HEK293 (cell line): ENCODE data around the gene ATG10.

Experiments used
- CTCF ChIA-PET: fragments of 350-600 bp; formaldehyde crosslinking; extraction: SDS; loops from one replicate; lab custom pipeline; 2021; ENCODE audit warnings: antibody characterized with exemption; lab: Yijun Ruan, JAX
- POLR2A ChIA-PET: fragments of 300-600 bp; formaldehyde crosslinking; extraction: SDS; loops from one replicate; lab custom pipeline; 2020; ENCODE audit warnings: antibody characterized with exemption, inconsistent platforms; lab: Yijun Ruan, JAX
- H3K27ac ChIP-seq: fragments of 200-500 bp; sonication (Bioruptor generic); 2 replicates; pipeline ENCODE4 v1.5.1; 2014; ENCODE audit warnings: low read depth, low read length, control low read depth, inconsistent platforms; ENCODE audit errors: extremely low read depth
- H3K36me3 ChIP-seq, 2 experiments: fragments of 200-500 bp in 1 of 2; sonication (Bioruptor generic) in 1 of 2; 1 replicate in 1 of 2; 2 replicates in 1 of 2; pipeline ENCODE4 v1.5.1; 2014 to 2017; ENCODE audit warnings: inconsistent platforms in 2 of 2, low read length in 2 of 2; ENCODE audit not compliant: control insufficient read depth in 2 of 2, insufficient read depth in 1 of 2
- H3K4me1 ChIP-seq: fragments of 200-500 bp; sonication (Bioruptor generic); 2 replicates; pipeline ENCODE4 v1.5.1; 2014; ENCODE audit warnings: mild to moderate bottlenecking, low read length, inconsistent platforms; ENCODE audit not compliant: control insufficient read depth, insufficient read depth
- H3K4me3 ChIP-seq: 2 replicates; pipeline ENCODE4 v1.5.1; 2011; ENCODE audit warnings: low read depth, mild to moderate bottlenecking, control low read depth, low read length, moderate library complexity
- H3K9me3 ChIP-seq: fragments of 200-500 bp; sonication (Bioruptor generic); 2 replicates; pipeline ENCODE4 v1.5.1; 2014; ENCODE audit warnings: low read depth, low read length, inconsistent platforms; ENCODE audit not compliant: control insufficient read depth, insufficient read depth
- EGR2 ChIP-seq: fragments of 450-650 bp; formaldehyde crosslinking; IDR thresholded peaks from 2 replicates; pipeline ENCODE4 v1.5.1; 2016; ENCODE audit warnings: low read depth, missing biosample characterization, missing genetic modification characterization
- KLF8 ChIP-seq: fragments of 450-650 bp; formaldehyde crosslinking; IDR thresholded peaks from 2 replicates; pipeline ENCODE4 v1.5.1; 2016; ENCODE audit warnings: missing biosample characterization, missing genetic modification characterization
- SP3 ChIP-seq: fragments of 450-650 bp; formaldehyde crosslinking; IDR thresholded peaks from 2 replicates; pipeline ENCODE4 v1.5.1; 2016; ENCODE audit warnings: missing biosample characterization, missing genetic modification characterization
- ZEB2 ChIP-seq: fragments of 450-650 bp; formaldehyde crosslinking; IDR thresholded peaks from 2 replicates; pipeline ENCODE4 v1.5.1; 2016; ENCODE audit warnings: missing biosample characterization, missing genetic modification characterization
- ZFP41 ChIP-seq: fragments of 450-650 bp; formaldehyde crosslinking; IDR thresholded peaks from 2 replicates; pipeline ENCODE4 v1.5.1; 2016; ENCODE audit warnings: missing biosample characterization, missing genetic modification characterization, borderline replicate concordance
- ZNF132 ChIP-seq: fragments of 450-650 bp; formaldehyde crosslinking; IDR thresholded peaks from 2 replicates; pipeline ENCODE4 v1.5.1; 2017; ENCODE audit warnings: missing biosample characterization, missing genetic modification characterization, borderline replicate concordance
- ZNF157 ChIP-seq: fragments of 450-650 bp; formaldehyde crosslinking; IDR thresholded peaks from 2 replicates; pipeline ENCODE4 v1.5.1; 2016; ENCODE audit warnings: missing biosample characterization, missing genetic modification characterization
- ZNF221 ChIP-seq: fragments of 450-650 bp; formaldehyde crosslinking; IDR thresholded peaks from 2 replicates; pipeline ENCODE4 v1.5.1; 2017; ENCODE audit warnings: missing biosample characterization, missing genetic modification characterization, borderline replicate concordance
- ZNF239 ChIP-seq: fragments of 450-650 bp; formaldehyde crosslinking; IDR thresholded peaks from 2 replicates; pipeline ENCODE4 v1.5.1; 2016; ENCODE audit warnings: missing biosample characterization, missing genetic modification characterization
- ZNF266 ChIP-seq: fragments of 450-650 bp; formaldehyde crosslinking; IDR thresholded peaks from 2 replicates; pipeline ENCODE4 v1.5.1; 2016; ENCODE audit warnings: missing biosample characterization, missing genetic modification characterization, low read depth
- ZNF350 ChIP-seq: fragments of 450-650 bp; formaldehyde crosslinking; IDR thresholded peaks from 2 replicates; pipeline ENCODE4 v1.5.0; 2017; ENCODE audit warnings: missing biosample characterization, mild to moderate bottlenecking, missing genetic modification characterization
- ZNF423 ChIP-seq: fragments of 450-650 bp; formaldehyde crosslinking; IDR thresholded peaks from 2 replicates; pipeline ENCODE4 v1.5.1; 2016; ENCODE audit warnings: missing biosample characterization, missing genetic modification characterization
- ZNF513 ChIP-seq: fragments of 450-650 bp; IDR thresholded peaks from 2 replicates; pipeline ENCODE4 v1.5.1; 2018; ENCODE audit warnings: missing biosample characterization, missing genetic modification characterization
- ZNF555 ChIP-seq: fragments of 450-650 bp; formaldehyde crosslinking; conservative IDR thresholded peaks from 2 replicates; pipeline ENCODE4 v1.5.1; 2017; ENCODE audit warnings: missing biosample characterization, mild to moderate bottlenecking, missing genetic modification characterization, inconsistent platforms
- ZNF624 ChIP-seq: fragments of 450-650 bp; formaldehyde crosslinking; IDR thresholded peaks from 2 replicates; pipeline ENCODE4 v1.5.1; 2017; ENCODE audit warnings: missing biosample characterization, missing genetic modification characterization
- ZNF629 ChIP-seq: fragments of 450-650 bp; formaldehyde crosslinking; IDR thresholded peaks from 2 replicates; pipeline ENCODE4 v1.5.1; 2017; ENCODE audit warnings: missing biosample characterization, missing genetic modification characterization
- ZNF639 ChIP-seq: fragments of 450-650 bp; formaldehyde crosslinking; IDR thresholded peaks from 2 replicates; pipeline ENCODE4 v1.5.1; 2016; ENCODE audit warnings: missing biosample characterization, missing genetic modification characterization
- ZNF664 ChIP-seq: fragments of 450-650 bp; formaldehyde crosslinking; IDR thresholded peaks from 2 replicates; pipeline ENCODE4 v1.5.1; 2016; ENCODE audit warnings: missing biosample characterization, missing genetic modification characterization
- ZNF768 ChIP-seq: fragments of 450-650 bp; formaldehyde crosslinking; IDR thresholded peaks from 2 replicates; pipeline ENCODE4 v1.5.1; 2018; ENCODE audit warnings: missing biosample characterization, mild to moderate bottlenecking, missing genetic modification characterization
- ZSCAN5A ChIP-seq: fragments of 450-650 bp; formaldehyde crosslinking; IDR thresholded peaks from 2 replicates; pipeline ENCODE4 v1.5.1; 2016; ENCODE audit warnings: missing biosample characterization, missing genetic modification characterization
- TF ChIP-seq, protein P1 (sequence below): fragments of 450-650 bp; IDR thresholded peaks from 2 replicates; pipeline ENCODE4 v1.5.1; 2018; ENCODE audit warnings: missing biosample characterization, mild to moderate bottlenecking, missing genetic modification characterization
- TF ChIP-seq, protein P2 (sequence below): fragments of 450-650 bp; formaldehyde crosslinking; IDR thresholded peaks from 2 replicates; pipeline ENCODE4 v1.5.1; 2016; ENCODE audit warnings: missing biosample characterization, missing genetic modification characterization
- TF ChIP-seq, protein P3 (sequence below): fragments of 450-650 bp; formaldehyde crosslinking; IDR thresholded peaks from 2 replicates; pipeline ENCODE4 v1.5.1; 2016; ENCODE audit warnings: missing biosample characterization, missing genetic modification characterization, low read depth
- TF ChIP-seq, protein P4 (sequence below): fragments of 450-650 bp; formaldehyde crosslinking; IDR thresholded peaks from 2 replicates; pipeline ENCODE4 v1.5.1; 2016; ENCODE audit warnings: missing biosample characterization, missing genetic modification characterization
- TF ChIP-seq, protein P5 (sequence below): fragments of 450-650 bp; formaldehyde crosslinking; IDR thresholded peaks from 2 replicates; pipeline ENCODE4 v1.5.1; 2017; ENCODE audit warnings: missing biosample characterization, missing genetic modification characterization

ATG10 gene

DNA sequence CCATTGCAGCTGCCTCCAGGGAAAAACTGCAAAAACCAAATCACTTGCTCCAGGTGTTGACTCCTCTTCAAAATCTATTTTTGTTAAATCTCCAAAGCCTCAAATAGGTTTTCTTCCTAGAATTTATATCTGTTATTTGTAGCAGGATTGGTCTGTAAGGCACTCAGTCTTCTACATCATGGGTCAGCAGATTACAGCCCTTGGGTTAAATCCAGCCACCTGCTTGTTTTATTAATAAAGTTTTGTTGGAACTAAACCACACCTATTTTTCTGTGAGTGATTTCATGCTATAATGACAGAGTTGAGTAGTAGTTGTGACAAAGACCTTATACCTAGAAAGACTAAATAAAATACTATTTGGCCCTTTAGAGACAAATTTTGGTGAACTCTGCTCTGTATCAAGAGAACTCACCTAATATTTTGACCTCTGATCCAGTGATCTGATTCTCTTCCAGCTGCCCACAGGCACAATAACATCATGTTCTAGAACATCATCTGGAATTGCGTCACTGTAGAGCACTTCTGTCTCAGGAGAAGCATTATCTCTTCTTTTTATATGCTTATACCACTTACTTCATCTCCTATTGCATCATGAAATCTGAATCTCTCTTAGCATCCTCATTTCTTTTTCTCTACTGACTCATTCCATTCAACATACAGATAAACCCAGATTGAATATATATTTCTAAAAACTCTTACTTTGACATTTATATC is 176.2 kb downstream of the ATG10 start:
- Histone ChIP-seq H3K36me3 (no peaks in the 10 kb centered on the region), H3K9me3 (no peaks in the 10 kb centered on the region), H3K4me3 (no peak overlapping the region), H3K27ac (no peak overlapping the region), H3K4me1 (peaks cover 2% of the 10 kb centered on the region; the same call in 1 of the 2 replicates)
- ChIA-PET CTCF (no interaction called here), POLR2A (no interaction called here)
- TF ChIP-seq, protein P1, sequence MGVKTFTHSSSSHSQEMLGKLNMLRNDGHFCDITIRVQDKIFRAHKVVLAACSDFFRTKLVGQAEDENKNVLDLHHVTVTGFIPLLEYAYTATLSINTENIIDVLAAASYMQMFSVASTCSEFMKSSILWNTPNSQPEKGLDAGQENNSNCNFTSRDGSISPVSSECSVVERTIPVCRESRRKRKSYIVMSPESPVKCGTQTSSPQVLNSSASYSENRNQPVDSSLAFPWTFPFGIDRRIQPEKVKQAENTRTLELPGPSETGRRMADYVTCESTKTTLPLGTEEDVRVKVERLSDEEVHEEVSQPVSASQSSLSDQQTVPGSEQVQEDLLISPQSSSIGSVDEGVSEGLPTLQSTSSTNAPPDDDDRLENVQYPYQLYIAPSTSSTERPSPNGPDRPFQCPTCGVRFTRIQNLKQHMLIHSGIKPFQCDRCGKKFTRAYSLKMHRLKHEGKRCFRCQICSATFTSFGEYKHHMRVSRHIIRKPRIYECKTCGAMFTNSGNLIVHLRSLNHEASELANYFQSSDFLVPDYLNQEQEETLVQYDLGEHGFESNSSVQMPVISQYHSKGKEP (tag by site-specific recombination) = no peak
- TF ChIP-seq ZFP41 (tag by site-specific recombination) (no peak), ZNF624 (tag by site-specific recombination) (no peak), ZNF221 (tag by site-specific recombination) (no peak), ZNF639 (tag by site-specific recombination) (no peak), SP3 (no peak), ZNF664 (tag by site-specific recombination) (no peak), ZNF513 (tag by site-specific recombination) (0 out of 2 replicates have a peak, but pooled peaks have one; percentile 36), ZSCAN5A (tag by site-specific recombination) (no peak), ZNF266 (tag by site-specific recombination) (no peak), ZNF350 (tag by site-specific recombination) (no peak), ZNF629 (tag by site-specific recombination) (peak; percentile 55), ZNF132 (tag by site-specific recombination) (no peak), ZNF555 (tag by site-specific recombination) (no peak), ZNF768 (tag by site-specific recombination) (no peak), ZNF423 (no peak), ZNF157 (no peak), KLF8 (tag by site-specific recombination) (peak; percentile 52; the same call in 1 of the 2 replicates), ZNF239 (tag by site-specific recombination) (no peak), ZEB2 (0 out of 2 replicates have a peak, but pooled peaks have one; percentile 55), EGR2 (tag by site-specific recombination) (no peak)
- TF ChIP-seq, protein P2, sequence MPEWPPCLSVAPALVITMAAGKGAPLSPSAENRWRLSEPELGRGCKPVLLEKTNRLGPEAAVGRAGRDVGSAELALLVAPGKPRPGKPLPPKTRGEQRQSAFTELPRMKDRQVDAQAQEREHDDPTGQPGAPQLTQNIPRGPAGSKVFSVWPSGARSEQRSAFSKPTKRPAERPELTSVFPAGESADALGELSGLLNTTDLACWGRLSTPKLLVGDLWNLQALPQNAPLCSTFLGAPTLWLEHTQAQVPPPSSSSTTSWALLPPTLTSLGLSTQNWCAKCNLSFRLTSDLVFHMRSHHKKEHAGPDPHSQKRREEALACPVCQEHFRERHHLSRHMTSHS (tag by site-specific recombination) = no peak
- TF ChIP-seq, protein P3, sequence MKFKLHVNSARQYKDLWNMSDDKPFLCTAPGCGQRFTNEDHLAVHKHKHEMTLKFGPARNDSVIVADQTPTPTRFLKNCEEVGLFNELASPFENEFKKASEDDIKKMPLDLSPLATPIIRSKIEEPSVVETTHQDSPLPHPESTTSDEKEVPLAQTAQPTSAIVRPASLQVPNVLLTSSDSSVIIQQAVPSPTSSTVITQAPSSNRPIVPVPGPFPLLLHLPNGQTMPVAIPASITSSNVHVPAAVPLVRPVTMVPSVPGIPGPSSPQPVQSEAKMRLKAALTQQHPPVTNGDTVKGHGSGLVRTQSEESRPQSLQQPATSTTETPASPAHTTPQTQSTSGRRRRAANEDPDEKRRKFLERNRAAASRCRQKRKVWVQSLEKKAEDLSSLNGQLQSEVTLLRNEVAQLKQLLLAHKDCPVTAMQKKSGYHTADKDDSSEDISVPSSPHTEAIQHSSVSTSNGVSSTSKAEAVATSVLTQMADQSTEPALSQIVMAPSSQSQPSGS (tag by site-specific recombination) = peak; percentile 25; the same call in 1 of the 2 replicates
- TF ChIP-seq, protein P4, sequence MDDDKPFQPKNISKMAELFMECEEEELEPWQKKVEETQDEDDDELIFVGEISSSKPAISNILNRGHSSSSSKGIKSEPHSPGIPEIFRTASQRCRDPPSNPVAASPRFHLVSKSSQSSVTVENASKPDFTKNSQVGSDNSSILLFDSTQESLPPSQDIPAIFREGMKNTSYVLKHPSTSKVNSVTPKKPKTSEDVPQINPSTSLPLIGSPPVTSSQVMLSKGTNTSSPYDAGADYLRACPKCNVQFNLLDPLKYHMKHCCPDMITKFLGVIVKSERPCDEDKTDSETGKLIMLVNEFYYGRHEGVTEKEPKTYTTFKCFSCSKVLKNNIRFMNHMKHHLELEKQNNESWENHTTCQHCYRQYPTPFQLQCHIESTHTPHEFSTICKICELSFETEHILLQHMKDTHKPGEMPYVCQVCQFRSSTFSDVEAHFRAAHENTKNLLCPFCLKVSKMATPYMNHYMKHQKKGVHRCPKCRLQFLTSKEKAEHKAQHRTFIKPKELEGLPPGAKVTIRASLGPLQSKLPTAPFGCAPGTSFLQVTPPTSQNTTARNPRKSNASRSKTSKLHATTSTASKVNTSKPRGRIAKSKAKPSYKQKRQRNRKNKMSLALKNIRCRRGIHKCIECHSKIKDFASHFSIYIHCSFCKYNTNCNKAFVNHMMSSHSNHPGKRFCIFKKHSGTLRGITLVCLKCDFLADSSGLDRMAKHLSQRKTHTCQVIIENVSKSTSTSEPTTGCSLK = no peak
- TF ChIP-seq, protein P5, sequence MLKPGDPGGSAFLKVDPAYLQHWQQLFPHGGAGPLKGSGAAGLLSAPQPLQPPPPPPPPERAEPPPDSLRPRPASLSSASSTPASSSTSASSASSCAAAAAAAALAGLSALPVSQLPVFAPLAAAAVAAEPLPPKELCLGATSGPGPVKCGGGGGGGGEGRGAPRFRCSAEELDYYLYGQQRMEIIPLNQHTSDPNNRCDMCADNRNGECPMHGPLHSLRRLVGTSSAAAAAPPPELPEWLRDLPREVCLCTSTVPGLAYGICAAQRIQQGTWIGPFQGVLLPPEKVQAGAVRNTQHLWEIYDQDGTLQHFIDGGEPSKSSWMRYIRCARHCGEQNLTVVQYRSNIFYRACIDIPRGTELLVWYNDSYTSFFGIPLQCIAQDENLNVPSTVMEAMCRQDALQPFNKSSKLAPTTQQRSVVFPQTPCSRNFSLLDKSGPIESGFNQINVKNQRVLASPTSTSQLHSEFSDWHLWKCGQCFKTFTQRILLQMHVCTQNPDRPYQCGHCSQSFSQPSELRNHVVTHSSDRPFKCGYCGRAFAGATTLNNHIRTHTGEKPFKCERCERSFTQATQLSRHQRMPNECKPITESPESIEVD (tag by site-specific recombination) = no peak
